MM.1S (cell line): ENCODE data around the gene ILF3.

Experiments used
- DNase-seq: peaks from one replicate; pipeline ENCODE4 v3.0.0-alpha.2; 2015
- H2AFZ ChIP-seq: fragments of 300-600 bp; sonication (generic); 2 replicates; pipeline ENCODE4 v1.6.0; 2016; ENCODE audit warnings: antibody characterized with exemption, low read length
- H3F3A ChIP-seq: fragments of 300-600 bp; sonication (generic); 2 replicates; pipeline ENCODE4 v1.6.1; 2016; ENCODE audit warnings: mild to moderate bottlenecking, antibody characterized with exemption, low read length, moderate library complexity, mixed read lengths; ENCODE audit not compliant: insufficient read depth
- H3K27ac ChIP-seq: fragments of 300-600 bp; sonication (generic); 2 replicates; pipeline ENCODE4 v1.5.1; 2016; ENCODE audit warnings: mild to moderate bottlenecking, low read length
- H3K27me3 ChIP-seq: fragments of 300-600 bp; sonication (generic); replicated peaks from 2 replicates; pipeline ENCODE4 v1.6.0; 2016; ENCODE audit warnings: low read length; ENCODE audit not compliant: insufficient read depth
- H3K36me3 ChIP-seq: fragments of 300-600 bp; sonication (generic); replicated peaks from 2 replicates; pipeline ENCODE4 v1.6.1; 2016; ENCODE audit warnings: mild to moderate bottlenecking, low read length, mixed read lengths; ENCODE audit not compliant: insufficient read depth
- H3K4me1 ChIP-seq: fragments of 300-600 bp; sonication (generic); 2 replicates; pipeline ENCODE4 v1.6.1; 2016; ENCODE audit warnings: low read length, mixed read lengths
- H3K4me2 ChIP-seq: fragments of 300-600 bp; sonication (generic); 2 replicates; pipeline ENCODE4 v1.6.0; 2016; ENCODE audit warnings: low read depth, low read length
- H3K4me3 ChIP-seq: fragments of 300-600 bp; sonication (generic); 2 replicates; pipeline ENCODE4 v1.5.1; 2016; ENCODE audit warnings: low read length, mixed read lengths
- H3K79me2 ChIP-seq: fragments of 300-600 bp; sonication (generic); 2 replicates; pipeline ENCODE4 v1.6.1; 2016; ENCODE audit warnings: mixed run types, low read length, mixed read lengths
- H3K9ac ChIP-seq: fragments of 300-600 bp; sonication (generic); 2 replicates; pipeline ENCODE4 v1.6.1; 2016; ENCODE audit warnings: low read length, mixed read lengths
- H3K9me2 ChIP-seq: fragments of 300-600 bp; sonication (generic); replicated peaks from 2 replicates; pipeline ENCODE4 v1.6.1; 2016; ENCODE audit warnings: mild to moderate bottlenecking, low read length, mixed read lengths; ENCODE audit not compliant: insufficient read depth
- H3K9me3 ChIP-seq: fragments of 300-600 bp; sonication (generic); replicated peaks from 2 replicates; pipeline ENCODE4 v1.6.1; 2016; ENCODE audit warnings: mild to moderate bottlenecking, low read length, mixed read lengths; ENCODE audit not compliant: insufficient read depth
- H4K20me1 ChIP-seq: fragments of 300-600 bp; sonication (generic); 2 replicates; pipeline ENCODE4 v1.6.1; 2016; ENCODE audit warnings: mild to moderate bottlenecking, low read length, moderate library complexity, mixed read lengths; ENCODE audit not compliant: insufficient read depth
- EZH2 ChIP-seq: fragments of 300-600 bp; sonication (generic); optimal IDR thresholded peaks from 2 replicates; pipeline ENCODE3; 2017; ENCODE audit warnings: low read depth, mild to moderate bottlenecking, antibody characterized with exemption, low read length, mixed read lengths
- EZH2phosphoT487 ChIP-seq: fragments of 300-600 bp; sonication (generic); IDR thresholded peaks from 2 replicates; pipeline ENCODE4 v1.6.1; 2018; ENCODE audit warnings: antibody characterized with exemption, low read length
- TF ChIP-seq, protein P1 (sequence below): fragments of 300-600 bp; sonication (generic); IDR thresholded peaks from 2 replicates; pipeline ENCODE4 v1.5.1; 2016; ENCODE audit warnings: antibody characterized with exemption, low read length, mixed read lengths

The ILF3 gene

DNA sequence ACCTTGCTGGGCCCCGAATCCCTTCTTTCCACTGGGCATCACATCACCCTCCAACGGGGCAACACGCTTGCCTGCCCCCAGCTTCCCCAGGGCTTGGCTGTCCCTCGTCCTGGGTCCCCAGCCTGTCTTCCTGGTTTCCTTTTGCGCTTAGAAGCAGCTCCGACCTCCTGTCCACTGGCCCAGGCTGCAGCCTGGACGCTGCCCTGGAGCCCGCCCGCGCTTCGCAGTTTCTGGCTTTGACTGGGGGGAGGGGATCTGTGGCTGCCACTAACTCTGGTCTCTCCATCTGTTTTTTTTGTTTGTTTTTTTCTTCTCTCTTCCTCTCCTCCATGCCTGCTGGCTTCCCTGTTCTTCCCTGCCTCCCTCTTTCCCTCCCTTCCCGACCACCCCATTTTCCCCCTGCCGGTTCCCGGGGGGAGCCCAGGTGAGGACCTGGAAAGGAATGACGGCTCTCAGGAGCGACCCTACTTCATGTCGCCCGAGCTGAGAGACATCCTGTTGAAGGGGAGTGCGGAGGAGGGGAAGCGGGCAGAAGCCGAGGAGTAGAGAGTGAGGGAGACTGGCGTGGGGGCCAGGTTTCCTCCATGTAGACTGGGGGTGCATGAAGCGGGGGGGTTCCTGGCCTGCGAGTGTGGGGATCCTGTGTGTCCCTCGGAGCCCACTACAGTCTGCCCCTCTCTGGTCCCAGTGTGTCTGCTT, 11.5 kb upstream of the ILF3 start:
- Histone ChIP-seq H3K9ac (no peak overlapping the region), H3K36me3 (no peaks in the 10 kb centered on the region), H3K4me1 (no peaks in the 10 kb centered on the region), H3K27ac (no peak overlapping the region), H3F3A (no peaks in the 10 kb centered on the region), H2AFZ (no peak overlapping the region), H3K79me2 (no peaks in the 10 kb centered on the region), H4K20me1 (no peaks in the 10 kb centered on the region), H3K9me2 (no peaks in the 10 kb centered on the region), H3K4me3 (no peak overlapping the region), H3K27me3 (no peaks in the 10 kb centered on the region), H3K9me3 (no peaks in the 10 kb centered on the region), H3K4me2 (no peak overlapping the region)
- no peak for DNase-seq
- no peak for TF ChIP-seq EZH2
- TF ChIP-seq EZH2phosphoT487: no peak
- TF ChIP-seq, protein P1, sequence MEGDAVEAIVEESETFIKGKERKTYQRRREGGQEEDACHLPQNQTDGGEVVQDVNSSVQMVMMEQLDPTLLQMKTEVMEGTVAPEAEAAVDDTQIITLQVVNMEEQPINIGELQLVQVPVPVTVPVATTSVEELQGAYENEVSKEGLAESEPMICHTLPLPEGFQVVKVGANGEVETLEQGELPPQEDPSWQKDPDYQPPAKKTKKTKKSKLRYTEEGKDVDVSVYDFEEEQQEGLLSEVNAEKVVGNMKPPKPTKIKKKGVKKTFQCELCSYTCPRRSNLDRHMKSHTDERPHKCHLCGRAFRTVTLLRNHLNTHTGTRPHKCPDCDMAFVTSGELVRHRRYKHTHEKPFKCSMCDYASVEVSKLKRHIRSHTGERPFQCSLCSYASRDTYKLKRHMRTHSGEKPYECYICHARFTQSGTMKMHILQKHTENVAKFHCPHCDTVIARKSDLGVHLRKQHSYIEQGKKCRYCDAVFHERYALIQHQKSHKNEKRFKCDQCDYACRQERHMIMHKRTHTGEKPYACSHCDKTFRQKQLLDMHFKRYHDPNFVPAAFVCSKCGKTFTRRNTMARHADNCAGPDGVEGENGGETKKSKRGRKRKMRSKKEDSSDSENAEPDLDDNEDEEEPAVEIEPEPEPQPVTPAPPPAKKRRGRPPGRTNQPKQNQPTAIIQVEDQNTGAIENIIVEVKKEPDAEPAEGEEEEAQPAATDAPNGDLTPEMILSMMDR: no peak

DNA sequence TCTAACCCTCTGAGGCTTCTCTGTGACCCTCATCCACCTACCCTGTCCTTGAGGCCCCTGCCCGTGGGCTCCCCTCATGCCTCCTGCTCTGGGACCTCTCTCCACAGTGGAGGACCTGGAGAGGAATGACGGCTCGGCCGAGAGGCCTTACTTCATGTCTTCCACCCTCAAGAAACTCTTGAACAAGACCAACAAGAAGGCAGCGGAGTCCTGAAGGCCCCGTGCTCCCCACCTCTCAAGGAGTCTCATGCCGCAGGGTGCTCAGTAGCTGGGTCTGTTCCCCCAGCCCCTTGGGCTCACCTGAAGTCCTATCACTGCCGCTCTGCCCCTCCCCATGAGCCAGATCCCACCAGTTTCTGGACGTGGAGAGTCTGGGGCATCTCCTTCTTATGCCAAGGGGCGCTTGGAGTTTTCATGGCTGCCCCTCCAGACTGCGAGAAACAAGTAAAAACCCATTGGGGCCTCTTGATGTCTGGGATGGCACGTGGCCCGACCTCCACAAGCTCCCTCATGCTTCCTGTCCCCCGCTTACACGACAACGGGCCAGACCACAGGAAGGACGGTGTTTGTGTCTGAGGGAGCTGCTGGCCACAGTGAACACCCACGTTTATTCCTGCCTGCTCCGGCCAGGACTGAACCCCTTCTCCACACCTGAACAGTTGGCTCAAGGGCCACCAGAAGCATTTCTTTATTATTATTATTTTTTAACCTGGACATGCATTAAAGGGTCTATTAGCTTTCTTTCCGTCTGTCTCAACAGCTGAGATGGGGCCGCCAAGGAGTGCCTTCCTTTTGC, 10.8 kb upstream of the ILF3 start:
- H3K9ac ChIP-seq: no peak overlapping the region
- no peak overlapping the region for H3K27ac ChIP-seq
- DNase-seq: no peak

DNA sequence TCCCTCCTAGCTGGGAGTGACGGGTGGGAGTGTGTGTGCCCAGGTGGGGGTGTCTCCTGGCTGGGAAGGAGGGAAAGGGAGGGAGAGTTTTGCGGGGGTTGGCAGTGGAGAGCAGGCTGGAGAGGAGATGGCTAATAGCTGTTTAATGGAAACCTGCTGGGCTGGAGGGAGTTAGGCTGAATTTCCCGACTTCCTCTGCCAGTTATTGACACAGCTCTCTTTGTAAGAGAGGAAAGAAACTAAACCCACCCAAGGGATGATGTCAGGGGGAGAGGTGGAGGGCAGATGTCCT, 10.2 kb upstream of the ILF3 start:
- Histone ChIP-seq H3K27me3 (no peaks in the 10 kb centered on the region), H3K4me3 (no peak overlapping the region), H3F3A (no peaks in the 10 kb centered on the region), H3K9me3 (no peaks in the 10 kb centered on the region), H3K9me2 (no peaks in the 10 kb centered on the region), H3K36me3 (no peaks in the 10 kb centered on the region), H3K4me1 (no peaks in the 10 kb centered on the region), H2AFZ (no peak overlapping the region), H3K79me2 (no peaks in the 10 kb centered on the region), H3K9ac (no peak overlapping the region), H3K4me2 (no peak overlapping the region), H4K20me1 (no peaks in the 10 kb centered on the region), H3K27ac (no peak overlapping the region)
- no peak for TF ChIP-seq EZH2phosphoT487
- TF ChIP-seq, protein P1: no peak
- TF ChIP-seq EZH2: no peak
- no peak for DNase-seq

More for the DNA sequence above, 10.8 kb upstream of the ILF3 start:
- no peaks in the 10 kb centered on the region for H3F3A ChIP-seq
- H4K20me1 ChIP-seq: no peaks in the 10 kb centered on the region
- no peak overlapping the region for H2AFZ ChIP-seq
- no peak overlapping the region for H3K4me3 ChIP-seq
- TF ChIP-seq, protein P1: no peak
- TF ChIP-seq EZH2phosphoT487 (no peak), EZH2 (no peak)
- H3K9me2 ChIP-seq: no peaks in the 10 kb centered on the region
- no peaks in the 10 kb centered on the region for H3K79me2 ChIP-seq
- H3K4me1 ChIP-seq: no peaks in the 10 kb centered on the region
- no peaks in the 10 kb centered on the region for H3K36me3 ChIP-seq
- H3K4me2 ChIP-seq: no peak overlapping the region
- no peaks in the 10 kb centered on the region for H3K27me3 ChIP-seq
- H3K9me3 ChIP-seq: no peaks in the 10 kb centered on the region
